GM13977 (cell line): ENCODE results near the gene PDE10A.

Experiments used
- DNase-seq: peaks from one replicate; pipeline ENCODE4 v3.0.0; 2012; ENCODE audit warnings: low spot score
- in situ Hi-C: fragments of 300-500 bp; cut with MboI; formaldehyde crosslinking; loops from one replicate; pipeline ENCODE4 v1.12.0; 2022; ENCODE audit warnings: low sequenced_read_pairs, low pct_unique_long_range_greater_than_20kb, mixed read lengths, inconsistent platforms; ENCODE audit not compliant: unreplicated experiment
- TF ChIP-seq, protein P1 (sequence below): IDR thresholded peaks from 2 replicates; pipeline ENCODE4 v1.5.1; 2012; ENCODE audit warnings: mild to moderate bottlenecking, control low read depth; ENCODE audit not compliant: insufficient read depth; ENCODE audit errors: extremely low read depth, missing control alignments

Gene PDE10A

DNA sequence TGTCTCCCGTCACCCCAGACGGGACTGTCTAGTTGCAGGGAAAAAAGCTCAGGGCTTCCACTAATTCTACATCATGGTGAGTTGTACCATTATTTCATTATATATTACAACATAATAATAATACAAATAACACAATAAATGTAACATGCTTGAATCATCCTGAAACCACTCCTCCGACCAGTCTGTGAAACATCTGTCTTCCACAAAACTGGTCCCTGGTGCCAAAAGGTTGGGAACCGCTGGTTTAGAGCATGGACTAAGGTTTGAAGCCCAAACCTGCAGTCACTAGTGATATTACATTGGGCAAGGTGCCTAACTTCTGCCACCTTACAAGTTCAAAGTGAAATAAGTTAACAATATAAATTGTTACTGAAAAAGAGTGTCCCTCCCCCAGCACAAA is 175.7 kb downstream of the PDE10A start:
- TF ChIP-seq, protein P1, sequence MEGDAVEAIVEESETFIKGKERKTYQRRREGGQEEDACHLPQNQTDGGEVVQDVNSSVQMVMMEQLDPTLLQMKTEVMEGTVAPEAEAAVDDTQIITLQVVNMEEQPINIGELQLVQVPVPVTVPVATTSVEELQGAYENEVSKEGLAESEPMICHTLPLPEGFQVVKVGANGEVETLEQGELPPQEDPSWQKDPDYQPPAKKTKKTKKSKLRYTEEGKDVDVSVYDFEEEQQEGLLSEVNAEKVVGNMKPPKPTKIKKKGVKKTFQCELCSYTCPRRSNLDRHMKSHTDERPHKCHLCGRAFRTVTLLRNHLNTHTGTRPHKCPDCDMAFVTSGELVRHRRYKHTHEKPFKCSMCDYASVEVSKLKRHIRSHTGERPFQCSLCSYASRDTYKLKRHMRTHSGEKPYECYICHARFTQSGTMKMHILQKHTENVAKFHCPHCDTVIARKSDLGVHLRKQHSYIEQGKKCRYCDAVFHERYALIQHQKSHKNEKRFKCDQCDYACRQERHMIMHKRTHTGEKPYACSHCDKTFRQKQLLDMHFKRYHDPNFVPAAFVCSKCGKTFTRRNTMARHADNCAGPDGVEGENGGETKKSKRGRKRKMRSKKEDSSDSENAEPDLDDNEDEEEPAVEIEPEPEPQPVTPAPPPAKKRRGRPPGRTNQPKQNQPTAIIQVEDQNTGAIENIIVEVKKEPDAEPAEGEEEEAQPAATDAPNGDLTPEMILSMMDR, result no peak
- no peak for DNase-seq
- in situ Hi-C loops, result no loop called here

DNA sequence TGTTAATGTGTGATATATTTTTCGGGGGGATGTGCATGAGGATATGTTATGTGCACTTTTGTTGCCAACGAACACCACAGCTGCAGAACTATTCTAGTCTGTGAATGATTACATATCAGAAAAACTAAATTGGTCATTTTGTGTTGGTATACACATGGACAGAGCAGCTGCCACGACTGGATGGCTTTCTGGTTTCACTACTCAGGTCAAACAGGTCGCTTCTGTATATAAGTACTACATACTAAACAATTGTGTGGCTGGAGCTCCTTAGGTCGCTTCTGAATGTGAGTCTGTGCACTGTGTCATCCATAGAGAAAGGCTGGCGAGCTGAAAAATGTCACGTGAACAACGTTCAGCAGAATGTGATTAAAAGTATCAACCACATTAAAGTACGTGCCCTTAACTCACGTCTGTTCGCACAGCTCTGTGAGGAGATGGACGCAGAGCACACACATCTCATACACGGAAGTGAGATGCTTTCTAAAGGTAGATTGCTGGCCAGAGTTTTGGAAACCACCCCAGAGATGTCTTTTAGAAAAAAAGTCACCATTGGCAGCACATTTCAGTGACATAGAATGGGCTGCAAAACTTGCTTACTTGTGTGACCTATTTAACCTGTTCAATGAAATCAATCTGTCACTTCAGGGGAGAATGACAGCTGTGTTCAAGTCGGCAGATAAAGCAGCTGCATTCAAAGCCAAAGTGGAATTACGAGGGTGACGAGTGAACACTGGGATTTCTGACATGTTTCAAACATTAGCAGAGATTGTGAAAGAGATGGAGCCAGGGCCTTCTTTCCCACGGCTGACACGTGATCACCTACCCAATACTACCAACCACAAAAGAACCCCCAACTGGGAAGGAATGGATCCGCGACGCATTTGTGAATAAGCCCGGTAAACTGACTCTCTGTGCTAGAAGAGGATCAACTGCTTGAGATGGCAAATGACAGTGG is 176.6 kb downstream of the PDE10A start:
- no peak for DNase-seq
- TF ChIP-seq, protein P1, result no peak
- in situ Hi-C loops, result no loop called here

DNA sequence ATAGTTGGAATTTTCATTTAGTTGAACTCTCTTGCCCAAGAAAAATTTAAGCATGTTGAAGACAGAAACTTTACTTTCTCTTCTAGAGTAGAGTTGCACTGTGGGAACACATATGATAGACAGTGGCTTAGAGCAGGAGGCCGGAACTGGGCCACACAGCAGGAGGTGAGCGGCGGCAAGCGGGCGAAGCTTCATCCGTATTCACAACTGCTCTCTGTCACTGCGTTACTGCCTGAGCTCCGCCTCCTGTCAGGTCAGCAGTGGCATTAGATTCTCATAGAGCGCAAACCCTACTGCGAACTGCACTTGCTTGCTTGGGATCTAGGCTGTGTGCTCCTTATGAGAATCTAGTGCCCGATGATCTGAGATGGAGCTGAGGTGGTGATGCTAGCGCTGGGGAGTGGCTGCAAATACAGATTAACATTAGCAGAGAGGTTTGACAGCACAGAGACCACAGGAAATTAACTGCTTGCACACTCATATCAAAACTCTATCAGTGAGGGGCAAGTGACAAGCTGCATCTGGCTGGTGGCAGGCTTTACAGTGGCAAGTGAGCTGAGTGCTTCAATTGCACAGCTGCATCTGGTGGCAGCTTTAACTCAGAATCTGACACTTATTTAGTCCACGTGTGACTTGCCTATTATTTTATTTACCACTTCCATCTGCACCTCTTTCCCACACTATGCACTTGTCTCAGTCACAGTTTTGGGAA is 178.7 kb downstream of the PDE10A start:
- in situ Hi-C loops, result no loop called here
- no peak for DNase-seq
- TF ChIP-seq, protein P1, result no peak

DNA sequence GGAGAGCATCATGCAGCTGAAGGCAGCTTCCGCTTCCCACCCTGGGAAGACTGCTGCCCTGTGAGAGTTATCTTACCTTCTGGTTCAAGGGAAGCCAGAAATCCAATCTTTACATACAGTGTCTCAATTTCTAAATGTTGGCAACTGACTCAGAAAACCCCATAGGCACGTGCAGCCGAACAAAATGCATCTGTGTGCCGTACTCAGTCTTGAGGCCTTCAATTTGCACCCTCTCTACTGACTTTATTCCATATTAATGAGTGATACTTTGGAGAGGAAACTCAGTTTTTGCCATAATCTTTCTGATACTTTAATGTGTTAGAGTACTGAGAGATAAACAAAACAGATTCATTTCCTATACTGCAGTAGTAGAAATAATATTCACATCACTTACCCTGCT is 181.1 kb downstream of the PDE10A start:
- TF ChIP-seq, protein P1, result no peak
- in situ Hi-C loops, result no loop called here
- DNase-seq, result no peak

DNA sequence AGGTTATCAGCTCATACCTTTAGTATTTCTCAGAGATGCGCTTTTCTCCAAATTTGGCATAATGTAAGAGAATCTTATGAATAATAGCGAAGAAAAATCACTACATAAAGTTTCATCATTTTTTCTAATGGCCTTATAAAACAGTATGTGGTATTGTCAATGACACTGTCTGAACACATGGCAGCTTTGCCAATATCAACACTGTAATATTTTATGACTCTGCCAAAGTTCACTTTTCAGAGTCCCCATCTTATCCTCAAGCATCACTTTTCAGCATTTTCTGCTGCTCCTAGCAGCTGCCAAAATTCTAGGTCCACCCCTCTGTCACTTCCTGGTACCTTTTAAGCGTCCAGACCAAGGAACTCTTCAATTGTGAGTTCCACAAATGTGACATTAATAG is 182.1 kb downstream of the PDE10A start:
- no peak for DNase-seq
- TF ChIP-seq, protein P1, result no peak
- in situ Hi-C loops, result no loop called here

DNA sequence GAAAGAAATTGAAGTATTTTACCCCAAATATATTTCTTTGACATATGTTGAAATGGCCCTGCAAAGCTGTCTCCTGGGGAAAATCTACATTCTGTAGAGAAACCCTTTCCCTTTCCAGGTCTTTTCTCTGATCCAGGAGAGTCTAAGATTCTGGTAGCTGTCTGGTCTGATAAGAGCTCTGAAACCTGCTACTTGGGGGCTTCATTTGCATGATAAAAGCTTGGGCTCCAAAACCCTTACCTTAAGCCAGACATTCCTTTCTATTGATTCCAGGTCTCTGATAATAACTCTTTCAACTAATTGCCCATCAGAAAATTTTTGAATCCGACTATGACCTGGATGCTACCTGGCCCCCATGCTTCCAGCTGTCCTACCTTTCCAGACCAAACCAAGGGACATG is 184.5 kb downstream of the PDE10A start:
- TF ChIP-seq, protein P1, result no peak
- in situ Hi-C loops, result no loop called here
- DNase-seq, result no peak
